GM18519 (cell line): ENCODE data around the gene RASGEF1C.
"Not testable (repeated sequence)": the region's sequence is repeated elsewhere in the genome, so short reads cannot be mapped to it uniquely, and the experiment has no call there.

Experiments used
- ATAC-seq: cut with Tn5 transposase; IDR thresholded peaks from one replicate; pipeline ENCODE4 v1.9.1; 2021; ENCODE audit warnings: mild to moderate bottlenecking, moderate library complexity; ENCODE audit not compliant: unreplicated experiment, low FRiP score

Gene RASGEF1C

DNA sequence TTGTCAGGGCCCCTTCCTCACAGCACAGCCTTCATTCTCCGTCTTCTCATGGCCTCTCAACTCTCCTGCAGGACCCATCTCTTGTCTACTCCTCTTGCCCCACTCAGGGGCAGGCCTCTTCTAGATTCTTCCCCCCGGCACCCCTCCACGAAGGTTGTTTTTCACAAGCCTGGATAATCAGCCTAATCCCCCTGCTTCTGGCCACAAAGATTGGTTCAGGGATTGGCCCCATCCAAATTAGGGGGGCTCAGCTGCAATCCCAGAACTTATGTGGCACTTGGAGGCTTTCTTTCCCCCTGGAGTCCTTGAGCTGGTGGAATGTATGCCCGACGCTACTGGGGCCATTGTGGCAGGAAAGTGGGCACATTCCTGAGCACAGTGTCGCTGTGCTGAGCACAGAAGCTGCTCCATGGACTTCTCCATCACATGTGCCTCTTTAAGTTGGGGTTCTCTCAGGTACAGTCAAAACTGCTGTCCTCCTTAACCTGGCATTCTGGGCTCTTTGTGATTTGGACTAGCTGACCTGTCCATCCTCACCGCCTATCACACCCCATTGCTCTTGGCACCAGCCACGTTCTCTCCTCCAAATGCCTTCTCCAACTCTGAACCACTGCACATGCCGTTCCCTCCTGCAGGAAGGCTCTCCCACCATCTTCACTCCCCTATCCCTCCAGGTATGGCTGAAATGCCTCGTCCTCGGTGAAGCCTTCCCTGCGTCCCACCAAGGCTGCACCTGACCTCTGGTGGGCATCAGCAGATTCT, 70.6 kb downstream of the RASGEF1C start:
- ATAC-seq, result no peak

DNA sequence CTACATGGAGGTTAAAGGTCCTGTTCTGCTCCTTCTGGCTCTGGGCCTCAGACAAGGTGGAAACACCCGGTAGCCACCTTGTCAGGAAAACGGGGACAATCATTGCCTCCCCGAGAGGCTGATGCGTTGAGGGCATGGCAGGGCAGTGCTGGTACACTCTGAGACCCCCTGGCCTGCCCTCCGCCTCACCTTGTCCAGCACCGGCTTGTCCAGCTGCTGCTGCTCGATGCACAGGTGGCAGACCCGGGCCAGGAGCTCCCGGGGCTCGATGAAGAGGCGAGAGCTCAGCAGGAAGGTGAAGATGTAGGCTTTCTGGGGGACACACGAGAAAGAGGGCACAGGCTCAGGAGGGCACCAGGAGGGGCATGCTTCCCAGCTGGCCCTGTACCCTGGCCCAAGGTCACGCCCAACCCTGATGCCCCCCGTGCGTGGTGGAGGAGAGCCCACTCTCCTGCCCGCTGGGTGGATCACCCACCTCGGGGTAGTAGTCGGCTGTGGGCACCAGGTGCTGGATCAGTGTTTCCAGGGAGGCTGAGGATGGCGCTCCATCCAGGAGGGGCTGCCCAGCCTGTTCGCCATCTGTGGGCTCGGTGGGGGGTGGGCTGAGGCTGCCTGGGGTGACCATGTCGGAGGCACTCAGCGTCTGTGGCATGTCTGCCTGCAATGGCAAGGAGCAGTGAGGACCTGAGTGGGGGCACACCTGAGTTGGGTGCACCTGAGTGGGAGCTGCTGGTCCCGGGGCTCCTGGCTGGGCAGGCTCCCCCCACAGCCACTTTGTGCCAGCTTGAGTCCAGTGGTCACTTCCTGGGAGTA, 71.4 kb downstream of the RASGEF1C start:
- ATAC-seq, result no peak

DNA sequence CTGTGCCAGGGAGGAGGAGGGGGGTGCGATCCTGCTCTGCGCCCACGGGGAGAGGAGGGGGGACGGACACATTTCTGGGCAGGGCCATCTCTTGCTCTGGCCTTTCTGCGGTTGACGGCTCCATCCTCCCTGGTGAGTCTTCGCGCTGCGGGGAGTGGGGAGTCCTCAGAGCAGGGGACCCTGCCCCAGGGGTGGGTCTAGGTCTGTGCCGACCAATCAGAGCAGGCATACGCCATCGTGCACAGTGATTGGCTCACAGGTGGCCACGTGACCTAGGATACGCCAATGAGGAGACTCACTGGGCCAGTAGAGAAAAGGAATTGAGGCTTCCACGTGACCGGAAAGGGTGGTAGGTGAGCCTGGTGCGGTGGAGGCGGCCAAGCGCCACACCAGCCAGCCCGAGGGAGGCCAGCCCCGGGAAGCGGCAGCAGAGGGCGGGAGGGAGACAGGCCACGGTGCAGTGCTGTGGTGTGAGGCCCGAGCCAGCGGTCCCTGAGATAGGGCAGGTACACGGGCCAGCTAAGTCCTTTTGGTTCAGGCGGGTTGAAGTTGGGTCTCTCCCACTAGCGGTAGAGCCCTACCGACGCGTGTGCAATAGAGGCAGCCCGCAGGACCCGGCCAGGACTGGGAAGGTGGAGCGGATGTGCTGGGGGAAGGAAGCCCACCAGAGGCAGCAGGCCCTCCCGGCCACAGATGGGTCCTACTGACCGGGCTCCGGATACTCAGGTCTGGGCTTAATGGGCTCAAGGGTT, 72.2 kb downstream of the RASGEF1C start:
- no peak for ATAC-seq

DNA sequence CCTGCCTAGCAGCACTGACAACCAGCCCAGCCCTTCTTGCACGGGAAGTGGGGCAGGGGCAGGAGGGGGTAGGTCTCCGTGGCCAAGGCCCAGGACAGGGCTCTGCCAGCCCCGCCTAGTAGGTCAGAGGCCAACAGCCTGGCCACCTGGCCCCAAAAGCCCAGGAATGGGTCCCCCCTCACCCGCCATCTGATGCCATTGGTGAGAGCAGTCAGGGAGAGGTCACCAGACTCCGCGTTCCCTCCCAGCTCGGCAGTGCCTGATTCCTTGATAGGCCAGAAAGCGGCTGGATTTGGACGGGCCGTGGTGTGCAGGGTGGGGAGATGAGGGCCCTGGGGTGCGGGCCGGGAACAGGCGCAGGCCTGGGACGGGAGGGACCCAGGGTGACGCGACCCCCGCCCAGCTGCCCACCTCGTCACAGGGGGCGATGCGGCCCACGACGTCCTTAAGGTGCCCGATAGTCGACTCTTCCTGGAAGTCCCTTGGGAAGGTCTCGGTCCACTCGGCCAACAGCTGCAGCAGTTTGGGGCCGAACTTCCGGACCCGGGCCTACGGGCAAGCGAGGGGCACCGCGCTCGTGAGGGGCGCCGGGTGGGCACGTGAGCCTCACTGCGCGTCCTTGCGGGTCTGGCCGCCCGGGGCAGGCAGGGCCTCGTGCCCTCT, 72.9 kb downstream of the RASGEF1C start:
- no peak for ATAC-seq

DNA sequence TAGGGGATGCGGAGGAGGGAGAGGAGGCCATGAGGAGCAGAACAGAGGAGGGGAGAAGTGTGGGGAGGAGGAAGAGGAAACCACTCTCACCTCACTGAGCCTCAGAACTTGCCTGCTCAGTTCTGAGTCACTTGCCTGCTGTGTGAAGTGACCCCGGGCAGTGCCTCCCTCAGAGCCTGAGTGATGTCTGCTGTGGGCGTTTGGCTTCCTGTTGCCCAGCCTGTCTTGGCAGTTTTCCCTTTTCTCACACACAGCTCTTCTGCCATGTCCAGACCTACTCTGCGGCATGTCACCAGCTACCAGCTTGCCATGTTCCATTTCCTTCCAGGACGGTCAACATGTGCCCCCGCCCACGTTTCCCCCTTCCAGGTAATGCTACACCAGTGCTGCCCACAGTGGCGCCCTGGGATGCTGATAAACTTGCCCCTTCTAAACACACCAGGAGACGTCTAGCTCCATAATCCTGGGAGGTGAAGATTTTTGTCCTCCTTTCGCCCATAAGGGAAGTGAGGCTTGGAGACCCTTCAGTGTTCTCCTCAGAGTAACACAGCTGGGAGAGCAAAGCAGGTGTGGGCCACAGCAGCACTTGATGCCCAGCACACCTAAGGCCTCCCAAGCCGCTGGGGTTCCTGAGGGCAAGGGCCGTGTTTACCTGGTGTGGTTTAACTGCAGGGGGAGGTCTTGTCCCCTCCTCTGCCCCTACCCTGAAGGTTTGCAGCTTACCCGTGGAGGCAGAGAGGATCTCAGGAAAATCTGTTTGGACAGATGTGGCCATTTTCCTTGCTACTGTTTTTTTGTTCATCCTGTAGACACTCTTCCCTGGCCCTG, 73.7 kb downstream of the RASGEF1C start:
- ATAC-seq, result no peak

DNA sequence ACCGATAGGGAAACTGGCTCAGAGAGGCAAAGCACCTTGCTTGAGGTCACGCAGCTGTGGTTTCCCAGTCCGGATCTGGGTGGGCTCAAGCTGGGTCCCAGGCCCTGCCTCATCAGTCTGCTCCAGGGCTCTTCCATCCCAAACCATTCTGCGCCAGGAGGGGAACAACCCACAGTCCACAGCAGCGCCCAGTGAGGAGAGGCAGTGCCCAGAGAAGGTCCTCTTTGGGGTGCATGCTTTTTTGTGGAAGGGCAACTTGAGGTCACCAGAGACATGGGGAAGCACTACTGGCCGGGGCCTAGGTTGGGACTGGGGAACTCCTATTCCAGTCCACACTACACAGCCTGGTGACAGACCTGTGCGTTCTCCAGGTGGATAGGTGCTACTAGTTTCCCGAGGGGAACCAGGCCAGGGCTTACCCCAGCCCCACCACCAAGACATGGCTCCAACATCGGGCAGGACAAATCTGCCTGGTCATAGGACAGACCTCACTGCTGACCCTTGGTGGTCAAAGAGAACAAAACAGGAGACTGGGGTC, 75.0 kb downstream of the RASGEF1C start:
- no peak for ATAC-seq

DNA sequence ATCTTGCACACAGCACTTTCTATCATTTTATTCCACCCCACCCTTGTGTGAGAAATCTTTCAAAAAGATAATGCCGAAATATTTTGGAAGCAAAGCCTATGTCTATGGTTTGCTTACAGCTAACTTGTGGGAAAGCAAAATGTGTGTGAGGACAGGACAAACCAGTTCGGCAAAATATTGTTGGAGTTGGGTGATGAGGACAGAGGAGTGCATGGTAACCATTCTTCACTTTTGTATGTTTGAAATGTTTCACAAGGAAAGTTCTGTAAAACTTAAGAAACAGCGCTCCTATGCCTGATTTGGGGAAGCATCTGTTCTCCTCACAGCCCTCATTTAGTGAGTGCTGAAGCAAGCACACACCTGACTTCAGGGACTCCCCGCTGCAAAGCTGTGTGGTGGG, 75.5 kb downstream of the RASGEF1C start:
- no peak for ATAC-seq

DNA sequence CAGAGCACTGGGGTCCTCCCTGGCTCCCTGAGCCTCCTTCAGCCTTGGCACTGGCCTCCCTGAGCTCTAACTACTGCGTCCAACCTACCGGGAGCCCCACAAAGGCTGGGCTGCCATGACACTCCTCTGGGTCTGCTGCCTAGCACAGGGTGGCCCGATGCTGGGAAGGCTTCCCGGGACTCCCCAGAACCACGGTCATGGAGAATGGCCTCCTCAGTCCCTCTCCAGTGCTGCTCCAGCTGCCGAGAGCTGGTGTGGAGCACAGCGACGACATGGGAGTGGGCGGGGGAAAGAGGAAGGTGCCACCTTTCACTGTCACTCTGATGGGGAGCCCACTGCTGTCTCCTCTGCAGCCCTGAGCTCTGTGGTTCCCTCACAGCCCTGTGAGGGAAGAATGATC, 76.0 kb downstream of the RASGEF1C start:
- no peak for ATAC-seq

DNA sequence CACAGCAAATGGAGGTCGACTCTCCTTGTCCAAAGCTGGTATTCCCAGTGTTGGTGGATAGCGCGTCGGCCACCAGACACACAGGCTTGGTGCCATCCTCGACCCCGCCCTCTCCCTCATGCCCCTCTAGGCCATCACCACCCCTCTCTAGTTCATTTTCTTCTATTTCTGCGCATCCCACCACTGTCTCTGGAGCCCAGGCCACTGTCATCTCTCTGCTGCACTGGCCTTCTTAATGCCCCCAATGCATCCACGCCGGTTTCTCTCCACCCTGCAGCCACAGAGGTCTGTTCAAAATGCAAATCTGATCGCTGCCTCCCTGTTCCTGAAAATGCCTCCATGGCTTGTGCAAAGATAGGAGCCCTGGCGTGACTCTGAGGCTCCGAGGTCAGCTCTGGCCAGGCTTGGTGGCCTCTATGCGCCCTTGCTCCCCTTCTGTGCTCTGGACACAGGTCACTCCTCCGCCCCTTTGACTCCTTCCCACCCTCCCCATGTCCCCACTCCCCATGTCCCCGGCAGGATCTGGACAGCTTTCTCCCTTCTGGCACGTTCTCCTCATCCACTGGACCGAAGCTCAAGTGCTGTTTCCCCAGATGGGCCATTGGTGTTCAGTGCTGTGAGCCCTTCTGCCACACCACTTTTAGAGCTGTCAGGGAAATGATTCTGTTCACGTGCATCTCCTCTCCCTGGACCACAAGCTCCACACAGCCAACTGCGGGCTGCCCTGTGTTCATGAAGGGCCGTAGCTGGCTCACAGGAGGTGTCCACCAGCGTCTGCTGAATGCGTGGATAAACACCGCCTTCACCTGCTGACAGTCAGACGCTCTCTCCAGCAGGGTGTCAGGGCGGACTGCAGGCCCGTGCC, 77.9 kb downstream of the RASGEF1C start:
- ATAC-seq, result no peak

DNA sequence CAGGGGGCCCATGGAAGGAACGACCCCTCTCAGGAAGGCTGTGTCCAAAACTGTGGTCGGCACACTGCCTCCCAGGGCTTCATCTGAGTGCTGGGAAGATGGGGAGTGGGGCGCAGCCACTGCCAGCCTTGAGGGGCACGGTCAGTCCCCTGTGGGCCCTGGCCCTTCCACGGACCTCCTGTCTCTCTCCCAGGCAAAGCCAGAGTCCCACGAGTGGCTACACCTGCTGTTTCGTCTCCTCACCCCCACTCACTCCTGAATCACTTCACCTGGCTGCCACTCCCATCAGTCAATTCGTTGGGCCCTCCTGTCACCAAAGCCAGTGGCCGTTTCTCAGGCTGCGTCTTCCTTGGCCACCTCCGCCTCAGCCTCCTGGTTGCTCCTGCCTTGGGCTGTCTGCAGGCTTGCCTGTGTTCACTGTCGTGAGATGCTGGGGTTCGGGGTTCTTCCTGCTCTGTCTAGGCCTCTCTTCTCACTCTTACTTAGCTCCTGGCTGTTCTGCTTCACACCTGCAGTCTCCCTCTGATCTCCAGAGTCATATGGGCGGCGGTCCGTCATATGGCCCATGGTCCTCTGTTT, 78.6 kb downstream of the RASGEF1C start:
- no peak for ATAC-seq

DNA sequence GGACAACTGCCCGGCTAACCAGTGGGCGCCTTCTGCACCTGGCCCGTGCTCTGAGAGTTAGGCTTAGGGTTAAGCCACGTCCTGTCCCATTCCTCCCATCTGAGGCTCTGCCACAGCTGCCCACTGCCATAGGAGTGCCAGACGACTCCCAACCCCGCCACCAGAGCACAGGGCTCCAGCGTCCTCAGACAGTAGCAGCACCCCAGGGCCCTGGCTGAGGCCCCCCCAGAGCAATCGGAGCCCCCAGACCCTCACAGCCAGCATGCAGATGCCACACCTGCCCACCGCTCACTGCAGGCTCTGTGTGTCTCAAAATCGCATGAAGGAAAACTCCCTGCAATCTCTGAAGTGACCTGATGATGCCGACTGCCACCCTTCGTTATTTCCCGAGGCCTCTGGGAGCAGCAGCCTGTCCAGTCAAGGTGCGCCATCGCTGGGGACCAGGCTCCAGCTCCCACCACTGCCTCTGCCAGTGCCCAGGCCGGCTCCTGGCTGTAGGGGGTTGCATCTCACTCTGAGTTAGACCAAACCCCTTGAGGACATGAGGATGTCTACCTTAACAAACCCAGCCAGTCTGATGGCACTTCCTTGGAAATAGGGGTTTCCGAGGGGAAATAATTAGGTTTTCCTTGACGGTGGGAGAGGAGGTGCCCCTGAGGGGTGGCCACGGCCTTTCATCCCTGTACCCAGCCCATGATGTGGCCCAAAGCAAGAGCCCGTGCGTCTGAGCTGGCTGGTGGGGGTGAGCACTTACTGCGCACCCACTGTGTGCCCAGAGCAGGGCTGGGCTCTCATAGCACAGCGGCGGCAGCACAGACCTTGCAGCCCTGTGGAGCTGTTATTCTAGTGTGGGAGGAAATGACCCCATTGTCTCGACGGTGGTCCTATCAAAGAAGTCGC, 79.5 kb downstream of the RASGEF1C start:
- ATAC-seq, result no peak

DNA sequence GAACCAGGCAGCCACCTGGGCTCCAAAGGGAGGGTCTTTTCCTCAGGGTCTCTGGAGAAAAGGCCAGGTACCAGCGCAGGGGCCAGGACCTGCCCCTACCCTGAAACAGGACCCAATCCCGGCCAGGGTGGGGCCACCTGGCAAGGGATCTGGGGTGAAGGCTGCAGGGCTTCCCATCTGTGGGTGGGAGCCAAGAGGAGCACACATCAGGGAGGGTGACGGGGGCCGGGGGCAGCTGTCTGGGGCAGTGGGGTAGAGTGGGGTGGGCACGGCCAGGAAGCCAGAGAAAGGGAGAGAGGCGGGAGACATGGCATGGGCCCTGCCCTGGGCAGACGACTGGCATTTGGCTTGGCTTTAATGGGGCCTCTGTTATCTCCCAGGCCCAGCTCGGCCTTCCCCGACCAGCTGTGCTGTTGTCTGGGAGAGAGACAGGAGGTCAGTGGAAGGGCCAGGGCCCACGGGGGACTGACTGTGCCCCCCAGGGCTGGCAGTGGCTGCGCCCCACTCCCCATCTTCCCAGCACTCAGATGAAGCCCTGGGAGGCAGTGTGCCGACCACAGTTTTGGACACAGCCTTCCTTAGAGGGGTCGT, 80.2 kb downstream of the RASGEF1C start:
- no peak for ATAC-seq

DNA sequence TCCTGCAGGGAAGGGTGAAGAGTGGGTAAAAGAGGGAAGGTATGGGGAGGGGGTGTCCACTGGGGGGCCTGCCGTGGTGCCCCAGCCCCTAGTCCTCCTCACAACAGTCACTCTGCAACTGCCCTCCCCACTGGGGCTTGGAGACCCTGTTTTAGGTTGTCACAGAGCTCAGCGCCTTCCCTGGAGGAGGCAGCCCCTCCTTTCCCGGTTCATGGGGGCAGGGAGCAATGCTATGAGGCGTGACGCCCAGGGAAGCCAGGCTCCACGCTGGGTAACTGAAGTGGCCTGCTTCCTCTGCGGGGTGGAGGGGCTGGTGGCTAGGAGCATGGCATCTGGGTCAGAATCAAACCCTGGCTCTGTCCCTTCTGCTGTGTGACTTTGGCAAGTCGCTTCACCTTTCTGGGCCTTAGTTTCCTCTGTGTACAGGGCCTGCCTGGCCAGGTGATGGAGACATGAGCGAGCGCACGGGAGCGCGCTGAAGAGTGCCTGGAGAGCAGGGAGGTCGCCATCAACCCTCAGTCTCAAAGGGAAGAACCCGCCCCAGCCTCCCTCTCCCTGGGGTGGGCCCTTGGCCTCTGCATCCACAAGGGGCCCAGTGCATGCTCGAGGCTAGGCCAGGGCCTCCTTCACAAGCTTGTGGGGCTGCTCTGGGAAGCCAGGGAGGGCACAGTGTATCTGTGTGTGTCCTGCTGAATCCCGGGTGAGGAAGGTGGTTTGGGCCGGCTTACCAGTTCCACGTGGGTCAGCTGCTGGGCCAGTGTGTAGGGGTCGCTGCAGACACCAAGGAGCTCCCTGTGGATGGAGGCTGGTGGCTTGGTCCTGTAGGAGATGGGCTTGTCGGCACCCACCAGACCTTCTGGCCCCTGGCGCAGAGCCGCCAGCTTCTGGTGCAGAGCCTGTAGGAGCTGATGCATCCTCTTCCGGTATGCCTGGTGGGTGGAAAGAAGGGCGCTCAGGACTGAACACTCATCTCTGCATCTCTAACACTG, 81.0 kb downstream of the RASGEF1C start:
- ATAC-seq, result no peak

DNA sequence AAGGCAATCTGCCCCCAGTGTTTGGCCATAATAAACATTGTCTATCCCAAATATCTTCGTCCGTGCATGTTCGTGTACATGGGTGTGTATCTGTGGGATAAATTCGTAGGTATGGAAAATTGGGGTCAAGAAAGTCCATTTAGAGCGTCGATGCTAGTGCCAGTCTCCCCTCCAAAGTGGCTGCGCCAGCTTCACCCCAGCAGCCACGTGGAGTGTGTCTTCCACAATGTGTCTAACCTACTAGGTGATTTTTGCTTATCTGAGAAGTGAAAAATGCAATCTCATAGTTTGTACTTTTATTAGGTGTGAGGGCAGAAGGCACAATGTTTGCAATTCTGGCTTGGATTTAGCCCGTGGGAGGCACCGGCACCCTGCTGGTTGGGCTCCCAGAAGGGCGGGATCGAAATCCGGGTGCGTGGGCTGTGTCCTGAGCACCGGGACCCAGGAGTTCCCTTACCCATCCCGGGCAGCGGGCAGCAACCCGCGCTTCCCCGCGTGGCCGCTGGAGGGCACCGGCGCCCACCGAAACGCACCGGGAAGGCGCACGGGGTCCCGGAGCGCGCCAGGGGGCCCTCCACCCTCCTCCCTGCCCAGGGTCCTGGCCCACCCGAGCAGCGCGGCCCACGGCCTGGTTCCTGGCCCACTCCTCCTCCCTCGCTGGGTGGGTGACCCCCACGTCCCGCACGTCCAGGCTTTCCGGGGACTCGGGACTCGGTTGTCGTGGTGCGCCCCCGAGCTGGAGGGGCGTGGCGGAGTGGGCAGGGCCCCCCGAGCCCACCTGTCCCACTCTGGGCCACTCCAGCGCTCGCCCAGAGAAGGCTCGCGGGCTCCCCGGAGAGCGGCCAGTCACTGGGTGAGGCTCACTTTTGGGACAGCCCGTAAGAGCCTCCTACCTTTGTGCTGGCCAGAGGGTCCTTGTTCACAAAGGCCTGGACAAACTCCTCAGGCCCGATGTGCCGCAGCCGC, 82.0 kb downstream of the RASGEF1C start:
- ATAC-seq, result no peak

DNA sequence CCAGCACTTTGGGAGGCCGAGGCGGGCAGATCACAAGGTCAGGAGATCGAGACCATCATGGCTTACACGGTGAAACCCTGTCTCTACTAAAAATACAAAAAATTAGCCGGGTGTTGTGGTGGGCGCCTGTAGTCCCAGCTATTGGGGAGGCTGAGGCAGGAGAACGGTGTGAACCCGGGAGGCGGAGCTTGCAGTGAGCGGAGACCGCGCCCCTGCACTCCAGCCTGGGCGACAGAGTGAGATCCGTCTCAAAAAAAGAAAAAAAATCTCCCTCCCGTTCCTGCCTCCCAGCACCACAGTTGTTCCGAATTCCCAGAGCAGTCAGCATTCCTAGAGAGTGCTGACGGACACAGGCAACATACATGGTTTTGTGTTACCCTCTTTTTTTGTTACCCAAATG, 82.9 kb downstream of the RASGEF1C start:
- not testable (repeated sequence) for ATAC-seq
